Suppressor macrophage (primary cell): ENCODE data around the gene CFAP299.
A peak's percentile ranks its signal among the peaks of the same experiment; 100 is the strongest.
"Not testable (repeated sequence)": the region's sequence is repeated elsewhere in the genome, so short reads cannot be mapped to it uniquely, and the experiment has no call there.

Experiments
- DNase-seq, 4 experiments: peaks; one replicate each; pipeline ENCODE4 v3.0.0-alpha.2; 2020 to 2022
- total RNA-seq, 17 experiments: gene quantifications; one replicate each; lab custom pipeline; 2026; ENCODE audit warnings: mixed read lengths in 6 of 17, inconsistent platforms in 3 of 17; lab: John Stamatoyannopoulos, UW

The CFAP299 gene
- 0 to 2.4 (median 0) reads per million in 17 experiments for total RNA-seq

DNA sequence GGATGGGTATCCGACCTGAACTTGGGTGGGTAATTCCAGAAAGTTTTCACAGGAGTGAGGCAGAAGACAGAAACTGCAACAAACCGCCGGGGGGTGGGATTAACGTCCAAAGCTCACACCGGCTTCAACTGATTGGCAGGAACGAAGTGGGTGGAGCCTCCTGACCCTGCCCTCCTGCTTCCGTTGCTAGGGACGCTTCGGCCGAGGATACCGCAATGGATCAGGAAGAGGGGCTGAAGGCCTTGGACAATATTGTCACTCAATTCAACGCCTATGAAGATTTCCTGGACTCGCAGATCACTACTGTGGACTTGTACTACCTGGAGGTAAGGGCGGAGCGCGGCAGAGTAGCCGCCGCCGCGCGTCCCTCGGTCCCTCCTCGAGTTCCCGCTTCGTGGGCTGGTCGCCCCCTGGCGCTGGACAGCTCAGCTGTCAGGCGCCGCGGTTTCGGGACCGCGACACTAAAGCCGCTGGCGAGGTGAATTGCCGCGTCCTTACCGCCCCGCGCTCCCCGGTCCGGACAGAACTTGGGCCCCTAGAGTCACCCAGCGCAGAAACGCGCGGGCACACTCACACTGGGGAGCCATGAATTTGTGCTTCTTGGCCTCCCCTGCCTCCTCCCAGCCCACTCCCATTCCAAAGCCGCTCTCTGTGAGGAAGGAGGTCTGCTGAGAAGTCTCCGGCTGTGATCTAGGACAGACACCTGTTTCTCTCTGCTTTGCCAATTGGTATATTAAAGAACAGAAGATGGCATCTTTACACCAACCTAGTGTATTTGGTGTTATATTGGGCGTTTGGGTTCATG is at the start of gene CFAP299:
Gene CFAP299 (plus strand): TSS at position 177 of the 805 bp plus-strand sequence.
- DNase-seq, result peak; percentile 87 to 93 (median 91)

DNA sequence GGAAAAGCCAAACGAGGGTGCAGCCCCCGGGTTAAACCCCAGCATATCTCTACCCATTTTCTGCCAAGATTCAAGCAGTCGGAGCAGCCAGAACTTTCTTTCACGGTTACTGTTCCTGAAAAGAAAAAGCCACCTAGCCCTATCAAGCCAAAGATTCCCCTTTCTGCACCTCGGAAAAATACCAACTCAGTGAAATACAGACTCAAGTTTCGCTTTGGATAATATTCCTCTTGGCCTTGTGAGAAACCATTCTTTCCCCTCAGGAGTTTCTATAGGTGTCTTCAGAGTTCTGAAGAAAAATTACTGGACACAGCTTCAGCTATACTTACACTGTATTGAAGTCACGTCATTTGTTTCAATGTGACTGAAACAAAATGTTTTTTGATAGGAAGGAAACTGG is 49.1 kb upstream of the CFAP299 start:
- no peak for DNase-seq

DNA sequence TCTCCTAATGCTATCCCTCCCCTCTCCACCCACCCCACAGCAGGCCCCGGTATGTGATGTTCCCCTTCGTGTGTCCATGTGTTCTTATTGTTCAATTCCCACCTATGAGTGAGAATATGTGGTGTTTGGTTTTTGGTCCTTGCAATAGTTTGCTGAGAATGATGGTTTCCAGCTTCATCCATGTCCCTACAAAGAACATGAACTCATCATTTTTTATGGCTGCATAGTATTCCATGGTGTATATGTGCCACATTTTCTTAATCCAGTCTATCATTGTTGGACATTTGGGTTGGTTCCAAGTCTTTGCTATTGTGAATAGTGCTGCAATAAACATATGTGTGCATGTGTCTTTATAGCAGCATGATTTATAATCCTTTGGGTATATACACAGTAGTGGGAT is 44.9 kb upstream of the CFAP299 start:
- DNase-seq, result not testable (repeated sequence)

DNA sequence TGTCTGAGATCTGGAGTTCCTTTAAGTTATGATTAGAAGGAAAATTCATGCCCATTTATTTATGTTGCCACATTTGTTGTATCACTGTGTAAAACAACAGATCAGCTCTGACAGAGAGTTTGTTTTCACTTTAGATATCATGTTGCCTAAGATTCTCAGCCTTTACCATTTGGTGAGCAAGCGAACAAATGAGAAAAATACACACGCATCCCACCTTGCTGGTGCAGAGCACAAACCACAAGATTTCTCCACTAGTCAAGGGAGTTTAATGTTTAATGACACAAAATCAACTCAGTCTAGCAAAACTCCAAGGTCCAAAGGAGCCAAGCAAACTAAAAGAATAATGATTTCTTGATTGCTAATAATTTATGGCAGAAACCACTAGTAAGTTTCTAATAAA is 41.3 kb upstream of the CFAP299 start:
- DNase-seq, result no peak

DNA sequence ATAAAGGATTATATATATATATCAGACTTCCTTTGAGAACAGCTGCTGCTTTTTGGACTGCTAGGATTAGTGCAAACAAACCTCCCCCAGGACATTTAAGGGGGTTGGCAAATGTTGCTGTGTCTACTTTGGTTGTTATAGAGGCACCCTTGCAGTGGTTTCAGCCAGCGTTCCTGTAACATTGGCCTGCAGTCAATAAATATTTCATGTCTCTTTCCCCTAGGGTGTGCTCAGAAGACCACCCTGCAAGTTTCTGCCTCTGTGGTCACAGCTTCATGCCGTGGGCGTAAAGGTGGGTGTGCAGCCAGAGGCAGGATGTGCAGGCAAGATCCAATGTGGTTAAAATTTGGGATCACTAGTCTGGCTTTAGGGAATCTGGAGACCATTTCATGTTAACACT is 40.2 kb upstream of the CFAP299 start:
- DNase-seq, result no peak

DNA sequence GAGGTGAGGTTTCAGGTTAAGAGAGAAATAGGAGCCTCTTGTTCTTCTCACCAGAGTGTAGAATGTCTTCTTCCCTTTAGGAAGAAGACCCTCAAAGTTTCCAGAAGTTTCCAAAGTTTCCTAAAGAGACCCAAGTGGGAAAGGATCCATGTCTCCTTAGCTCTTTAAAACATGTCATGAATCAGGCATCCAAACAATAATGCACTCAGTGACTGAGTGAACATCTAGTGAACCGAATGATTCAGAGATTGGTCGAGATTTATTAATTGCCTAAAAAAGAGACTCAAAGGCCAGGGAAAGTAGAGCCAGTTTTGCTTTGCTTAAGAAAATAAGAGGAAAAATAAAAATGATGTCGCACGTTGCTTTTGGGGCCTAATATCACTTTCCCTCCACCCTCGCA is 39.7 kb upstream of the CFAP299 start:
- DNase-seq, result no peak

DNA sequence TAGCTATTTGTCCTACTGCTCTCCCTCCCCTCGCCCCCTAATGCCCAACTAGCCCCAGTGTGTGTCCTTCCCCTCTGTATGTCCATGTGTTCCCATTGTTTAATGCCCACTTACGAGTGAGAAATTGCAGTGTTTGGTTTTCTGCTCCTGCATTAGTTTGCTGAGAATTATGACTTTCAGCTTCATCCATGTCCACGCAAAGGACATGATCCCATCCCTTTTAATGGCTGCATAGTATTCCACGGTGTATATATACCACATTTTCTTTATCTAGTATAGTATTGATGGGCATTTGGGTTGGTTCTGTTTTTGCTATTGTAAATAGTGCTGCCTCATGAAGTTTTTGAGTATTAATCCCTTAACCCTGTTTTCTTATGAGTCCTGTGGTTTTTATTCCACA is 33.6 kb upstream of the CFAP299 start:
- no peak for DNase-seq

DNA sequence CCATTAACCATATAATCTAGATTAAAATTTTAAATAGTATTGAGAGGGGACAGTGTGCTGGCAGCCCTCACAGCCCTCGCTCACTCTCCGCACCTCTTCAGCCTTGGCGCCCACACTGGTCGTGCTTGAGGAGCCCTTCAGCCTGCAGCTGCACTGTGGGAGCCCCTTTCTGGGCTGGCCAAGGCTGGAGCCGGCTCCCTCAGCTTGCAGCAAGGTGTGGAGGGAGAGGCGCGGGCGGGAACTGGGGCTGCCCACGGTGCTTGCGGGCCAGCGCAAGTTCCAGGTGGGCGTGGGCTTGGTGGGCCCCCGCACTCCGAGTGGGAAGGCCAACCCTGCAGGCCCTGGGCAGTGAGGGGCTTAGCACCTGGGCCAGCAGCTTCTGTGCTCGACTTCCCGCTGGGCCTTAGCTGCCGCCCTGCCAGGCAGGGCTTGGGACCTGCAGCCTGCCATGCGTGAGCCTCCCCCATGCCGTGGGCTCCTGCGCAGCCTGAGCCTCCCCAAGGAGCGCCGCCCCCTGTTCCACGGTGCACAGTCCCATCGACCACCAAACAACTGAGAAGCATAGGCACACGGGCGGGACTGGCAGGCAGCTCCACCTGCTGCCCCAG is 32.8 kb upstream of the CFAP299 start:
- no peak for DNase-seq

DNA sequence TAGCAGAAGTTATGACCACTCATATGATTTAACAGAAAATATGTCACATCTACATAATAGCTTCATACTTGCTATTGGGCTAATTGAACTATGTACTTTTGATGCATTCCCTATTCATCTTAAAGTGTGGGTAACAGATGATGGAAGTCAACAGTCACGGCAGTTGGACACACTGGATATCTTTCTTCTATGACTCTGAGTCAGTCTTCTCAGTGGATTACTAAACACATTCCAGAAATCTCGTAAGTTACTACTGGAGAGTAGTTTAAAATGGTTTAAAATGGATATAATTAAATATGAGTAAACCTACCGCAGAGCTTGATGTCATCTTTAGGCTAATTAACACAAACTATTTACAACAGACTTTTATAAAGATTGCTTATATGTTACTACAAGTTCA is 30.1 kb upstream of the CFAP299 start:
- DNase-seq, result no peak

DNA sequence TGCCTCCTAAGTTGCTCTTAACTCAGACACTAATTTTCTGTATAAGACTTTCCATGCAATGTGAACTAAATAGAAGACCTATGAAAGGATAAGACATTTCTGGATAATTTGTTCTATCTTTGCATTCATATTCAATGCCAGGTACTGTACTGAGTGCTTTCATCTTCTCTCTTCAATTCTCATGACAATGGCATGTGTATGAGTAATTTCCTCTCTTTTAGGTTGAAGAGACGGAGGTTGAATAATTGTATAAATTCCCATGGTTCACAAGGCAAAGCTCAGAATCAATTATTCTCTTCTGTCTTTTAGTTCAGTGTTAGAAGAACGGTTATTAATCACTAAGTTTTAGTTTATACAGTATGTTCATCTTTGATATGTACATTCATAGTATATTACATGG is 29.3 kb upstream of the CFAP299 start:
- DNase-seq, result no peak

DNA sequence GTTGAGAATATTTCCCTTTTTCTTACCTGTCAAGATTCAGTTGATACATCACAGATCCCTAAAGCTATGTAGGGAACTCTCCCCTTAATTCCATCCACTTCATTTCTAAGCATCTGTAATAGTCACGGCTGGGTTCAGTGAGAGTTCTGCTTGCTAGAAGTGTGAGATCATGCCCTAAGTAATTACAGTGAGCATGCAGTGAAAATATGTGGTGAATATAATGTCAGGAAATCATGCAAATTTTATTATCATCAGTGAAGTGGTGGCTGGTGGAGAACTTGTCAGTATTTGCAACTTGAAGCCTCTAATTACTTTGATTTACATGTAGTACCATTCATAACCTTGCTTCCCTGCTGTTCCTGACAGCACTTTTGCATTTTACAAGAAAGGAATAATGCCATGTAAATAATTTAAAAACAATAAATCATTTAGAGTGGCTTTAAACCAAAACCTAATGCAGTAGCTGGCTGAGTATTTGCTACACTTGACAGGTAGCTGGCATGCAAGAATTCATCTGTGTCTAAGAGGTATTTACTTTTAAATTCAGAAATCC is 28.3 kb upstream of the CFAP299 start:
- no peak for DNase-seq

DNA sequence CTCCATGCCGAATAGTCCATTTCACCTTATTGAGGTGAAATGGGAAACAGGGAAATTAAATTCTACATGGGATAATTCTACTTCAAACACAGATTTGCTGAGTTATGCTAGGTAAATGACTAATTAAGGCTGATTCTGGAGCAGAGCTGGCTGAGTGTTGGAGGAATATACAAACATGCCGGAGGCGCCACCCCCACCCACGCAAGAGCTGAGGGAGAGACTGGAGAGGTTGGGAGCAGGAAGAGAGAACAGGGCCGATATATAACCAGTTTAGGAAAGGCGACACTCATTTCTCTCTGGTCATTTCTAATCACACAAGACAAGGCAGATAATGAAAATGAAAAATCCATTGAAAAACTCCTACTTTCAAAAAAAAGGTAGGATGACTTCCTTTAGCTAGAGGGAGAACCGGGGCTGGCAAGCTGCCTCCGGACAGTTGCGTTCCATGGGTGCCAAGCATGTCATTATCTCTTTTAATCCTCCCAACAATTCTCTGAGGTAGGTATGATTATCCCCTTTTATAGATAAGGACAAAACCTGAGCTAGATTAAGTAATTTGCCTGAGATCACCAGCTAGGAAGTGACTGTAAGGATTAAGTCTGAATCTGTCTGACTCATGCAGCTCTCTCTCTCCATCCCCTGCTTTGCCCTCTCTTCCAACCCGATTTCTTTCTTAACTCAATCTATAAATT is 27.6 kb upstream of the CFAP299 start:
- no peak for DNase-seq

DNA sequence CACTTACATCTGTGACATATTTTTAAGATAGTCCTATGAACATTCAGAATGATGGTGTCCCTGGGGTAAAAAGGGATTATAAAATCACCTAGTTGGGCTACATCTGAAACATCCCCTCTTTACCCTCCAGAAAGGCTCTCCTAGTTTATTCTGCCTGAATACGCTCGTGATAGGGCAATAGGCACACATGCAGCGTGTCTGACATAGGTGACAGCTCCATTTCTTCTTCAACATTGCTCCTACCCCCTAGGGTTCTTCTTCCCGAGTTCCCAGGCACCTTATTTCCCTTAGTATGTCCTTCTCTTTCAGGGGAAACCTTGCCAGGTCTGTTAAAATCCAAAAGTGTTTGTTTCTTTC is 27.1 kb upstream of the CFAP299 start:
- no peak for DNase-seq

DNA sequence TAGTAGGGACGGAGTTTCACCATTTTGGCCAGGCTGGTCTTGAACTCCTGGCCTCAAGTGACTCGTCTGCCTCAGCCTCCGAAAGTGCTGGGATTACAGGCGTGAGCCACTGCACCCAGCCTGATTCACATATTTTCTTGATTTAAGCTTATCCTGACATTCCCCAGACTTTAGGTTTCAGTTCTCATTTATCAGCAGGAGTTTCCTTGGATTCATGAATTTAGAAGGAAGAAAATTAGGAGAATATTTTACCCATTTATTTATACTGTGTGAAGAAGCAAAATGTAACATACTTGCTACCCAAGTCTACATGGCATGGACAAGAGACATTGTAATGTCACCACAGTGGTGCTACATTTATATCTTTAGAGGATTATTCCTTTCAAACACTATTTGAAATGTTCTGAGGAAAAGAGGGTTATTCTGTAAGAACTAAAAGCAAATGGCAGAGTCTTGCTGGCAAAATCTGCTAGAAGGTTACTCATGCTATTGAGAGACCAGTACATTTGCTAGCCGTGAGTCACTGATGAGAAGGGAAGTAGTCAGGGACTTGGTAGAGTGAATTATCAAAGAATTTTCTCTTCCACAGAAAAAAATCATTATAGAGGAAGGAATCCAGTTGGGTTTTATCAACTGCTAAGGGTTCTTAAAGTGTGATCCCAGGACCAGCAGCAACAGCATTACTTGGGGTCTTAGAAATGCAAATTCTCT is 26.1 kb upstream of the CFAP299 start:
- peak in 2 of 4 experiments; percentile 8 to 10 for DNase-seq

DNA sequence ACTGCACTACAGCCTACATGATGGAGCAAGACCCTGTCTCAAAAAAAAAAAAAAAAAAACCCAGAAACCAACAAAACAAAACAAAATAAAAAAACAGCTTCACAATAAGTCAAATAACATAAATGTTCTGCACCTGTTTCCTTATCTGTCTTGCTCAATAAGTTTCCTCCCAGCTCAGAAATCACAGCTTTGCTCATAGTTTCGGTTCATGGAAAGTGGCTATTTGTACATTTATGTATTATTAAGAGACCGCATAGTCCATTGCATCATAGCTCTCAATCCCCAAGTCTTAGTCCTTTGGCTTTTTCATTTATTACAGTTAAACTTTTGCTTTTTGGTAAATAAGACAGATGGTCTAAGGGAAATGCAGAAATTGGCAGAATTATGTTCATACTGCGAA is 24.4 kb upstream of the CFAP299 start:
- peak in 1 of 4 experiments; percentile 12 for DNase-seq

DNA sequence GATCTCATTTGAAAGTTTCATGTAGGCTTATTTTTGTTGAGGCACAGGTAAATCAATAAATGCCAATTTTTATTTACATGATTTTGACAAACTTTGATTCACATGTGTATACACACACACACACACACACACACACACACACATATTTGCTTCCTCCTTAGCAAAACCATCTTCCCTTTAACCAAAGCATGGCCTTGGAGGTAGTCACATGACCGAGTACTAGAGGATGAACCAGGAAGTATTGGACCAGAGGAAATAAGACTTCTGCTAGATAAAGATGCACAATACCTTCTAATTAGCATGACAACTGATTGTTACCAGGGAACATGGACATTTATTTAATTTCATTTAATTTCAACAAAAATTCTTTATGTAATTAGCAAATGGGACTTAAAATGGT is 23.4 kb upstream of the CFAP299 start:
- DNase-seq, result peak in 3 of 4 experiments; percentile 5 to 34 (median 6)

DNA sequence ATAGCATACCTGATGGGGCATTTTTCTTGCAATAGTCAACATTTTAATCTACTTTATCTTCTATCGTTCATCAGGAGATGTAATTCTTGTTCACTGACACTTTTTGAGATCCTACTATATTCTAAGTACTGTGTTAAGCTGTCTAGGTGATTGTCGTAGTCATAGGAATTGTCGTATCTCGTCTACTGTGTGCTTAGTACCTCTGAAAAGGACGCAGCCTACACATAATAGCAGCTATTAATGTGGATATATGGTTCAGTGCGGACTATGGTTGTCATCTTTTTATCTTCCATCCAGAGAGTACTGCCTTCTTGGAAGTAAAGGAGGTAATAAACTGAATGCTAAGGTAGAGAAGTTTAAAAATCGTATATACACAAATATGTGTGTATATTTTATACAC is 21.9 kb upstream of the CFAP299 start:
- DNase-seq, result no peak

DNA sequence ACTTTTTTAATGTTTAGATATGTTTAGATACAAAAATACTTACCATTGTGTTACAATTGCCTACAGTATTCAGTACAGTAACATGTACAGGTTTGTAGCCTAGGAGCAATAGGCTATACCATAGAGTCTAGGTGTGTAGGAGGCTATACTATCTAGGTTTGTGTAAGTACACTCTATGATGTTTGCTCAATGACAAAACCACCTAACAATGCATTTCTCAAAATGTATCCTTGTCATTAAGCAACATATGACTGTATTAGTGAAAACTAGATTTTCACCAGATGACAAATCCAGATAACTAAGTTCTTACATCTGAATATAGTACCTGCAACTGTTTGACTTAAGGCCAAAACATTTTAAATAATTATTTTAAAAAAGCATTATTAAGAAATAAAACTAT is 19.7 kb upstream of the CFAP299 start:
- not testable (repeated sequence) for DNase-seq

DNA sequence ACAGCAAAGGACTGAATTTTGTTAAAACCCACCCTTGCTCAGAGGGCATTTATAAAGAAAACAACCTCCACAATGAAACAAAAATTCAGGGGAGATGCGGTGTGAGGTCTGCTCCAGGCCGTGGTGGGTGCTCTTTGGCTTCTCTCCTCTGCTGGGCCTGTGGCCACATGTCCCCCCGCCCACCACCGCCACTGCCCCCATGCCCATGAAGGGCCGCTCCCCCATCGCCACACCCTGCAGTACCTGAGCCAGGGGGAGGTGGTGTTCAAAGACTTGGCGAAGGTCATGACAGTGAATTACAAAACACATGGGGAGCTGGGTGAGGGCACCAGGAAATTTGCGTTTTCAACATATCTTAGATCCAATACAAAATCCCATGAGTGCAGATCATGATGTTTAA is 14.2 kb upstream of the CFAP299 start:
- DNase-seq, result no peak

DNA sequence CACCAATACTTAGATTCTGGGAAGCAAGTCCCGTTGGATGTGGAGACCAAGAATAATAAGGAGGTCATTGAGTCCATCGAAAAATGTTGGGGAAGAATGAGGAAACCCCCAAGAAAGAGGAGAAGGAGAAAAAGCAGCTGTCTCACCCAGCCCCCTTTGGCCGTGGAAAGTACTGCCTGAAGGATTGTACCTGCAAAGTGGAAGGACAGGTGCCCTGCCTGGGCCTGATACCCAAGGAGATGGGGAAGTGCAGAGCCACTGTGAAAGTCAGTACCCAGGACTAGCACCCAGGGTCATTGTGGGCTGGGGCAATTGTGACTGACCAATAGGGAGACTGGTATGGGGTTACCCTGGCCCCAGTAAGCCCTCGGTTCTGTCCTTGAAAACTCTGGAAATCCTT is 13.8 kb upstream of the CFAP299 start:
- DNase-seq, result no peak

DNA sequence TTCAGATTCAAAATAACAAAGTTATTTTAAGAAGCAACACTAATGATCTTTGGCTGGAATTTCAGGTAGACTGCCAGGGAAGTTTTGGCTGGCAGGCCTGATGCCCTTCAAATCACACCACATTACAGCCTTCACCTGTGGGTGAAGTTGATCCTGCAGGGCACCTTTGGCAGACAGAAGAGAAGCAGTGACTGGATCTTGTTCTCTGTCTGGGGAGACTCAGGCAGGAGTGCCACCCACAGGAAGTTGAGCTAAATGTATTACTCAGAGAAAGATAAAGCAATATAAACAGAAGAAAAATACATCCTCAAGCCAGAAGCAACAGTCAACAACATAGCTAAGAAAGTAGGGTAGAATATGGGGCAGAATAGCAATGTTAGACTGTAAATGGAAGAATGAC is 12.8 kb upstream of the CFAP299 start:
- DNase-seq, result peak in 1 of 4 experiments; percentile 10

DNA sequence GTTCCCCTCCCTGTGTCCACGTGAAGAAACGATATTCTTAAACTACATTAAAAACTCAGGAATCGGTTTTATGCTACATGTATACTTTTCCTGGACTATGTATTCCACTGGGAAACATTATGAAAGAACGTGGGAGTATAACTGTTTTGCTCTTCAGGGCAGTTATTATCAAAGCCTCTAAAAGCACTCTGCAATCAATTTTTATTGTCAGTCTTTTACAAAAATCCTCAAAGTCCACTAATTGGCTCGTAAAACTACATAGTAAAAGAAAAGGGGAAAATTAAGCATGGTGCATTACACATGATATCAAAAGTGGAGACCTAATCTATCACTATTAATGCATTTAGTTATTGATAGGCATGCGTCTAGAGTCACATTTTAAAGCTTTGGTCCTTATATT is 11.4 kb upstream of the CFAP299 start:
- DNase-seq, result no peak

DNA sequence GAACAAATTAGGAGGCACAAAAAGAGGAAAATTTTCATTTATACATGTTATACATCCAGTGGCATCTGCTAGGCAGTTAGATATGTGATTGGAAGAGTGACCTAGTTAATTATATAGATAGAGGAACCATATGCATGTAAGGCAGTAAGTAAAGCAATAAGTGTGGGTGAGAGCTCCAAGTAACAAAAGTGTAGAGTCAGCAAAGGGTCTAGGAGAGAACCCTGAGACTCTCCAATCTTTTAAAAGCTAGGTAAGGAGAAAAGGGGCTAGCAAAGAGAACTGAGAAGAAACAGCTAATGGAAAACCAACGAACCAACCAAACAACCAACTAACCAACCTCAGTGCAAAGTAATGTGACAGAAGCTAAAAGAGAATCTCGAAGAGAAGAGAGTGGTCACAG is 3.8 kb upstream of the CFAP299 start:
- DNase-seq, result no peak
